Activated effector memory CD4-positive, alpha-beta T cell treated with Interleukin-2 at 50 U/mL for 16 hours (primary cell): Measurements from ENCODE around the gene ZBTB38.

Source experiments
- DNase-seq: peaks from one replicate; pipeline ENCODE4 v3.0.0-alpha.2; 2020

Gene ZBTB38

GRCh38 chr3:141388823-141389621, 20.7 kb downstream of the ZBTB38 start:
- DNase-seq = no peak

GRCh38 chr3:141389703-141390102, 21.4 kb downstream of the ZBTB38 start:
- DNase-seq = no peak

- no peak for DNase-seq
Measured at GRCh38 chr3:141390747-141391146, 22.4 kb downstream of the ZBTB38 start.

GRCh38 chr3:141391298-141391990, 23.1 kb downstream of the ZBTB38 start:
- DNase-seq = no peak

GRCh38 chr3:141391991-141392316, 23.6 kb downstream of the ZBTB38 start:
- no peak for DNase-seq

GRCh38 chr3:141392416-141392815, 24.1 kb downstream of the ZBTB38 start:
- no peak for DNase-seq

- no peak for DNase-seq
Measured at GRCh38 chr3:141392897-141393734, 24.8 kb downstream of the ZBTB38 start.

- no peak for DNase-seq
Measured at GRCh38 chr3:141393735-141394076, 25.4 kb downstream of the ZBTB38 start.

- DNase-seq = no peak
Measured at GRCh38 chr3:141394560-141394959, 26.3 kb downstream of the ZBTB38 start.

- no peak for DNase-seq
Measured at GRCh38 chr3:141395005-141395589, 26.8 kb downstream of the ZBTB38 start.

- DNase-seq = no peak
Measured at GRCh38 chr3:141397996-141398395, 29.7 kb downstream of the ZBTB38 start.

GRCh38 chr3:141399200-141399599, 30.9 kb downstream of the ZBTB38 start:
- DNase-seq = no peak

- no peak for DNase-seq
Measured at GRCh38 chr3:141400073-141400971, 32.0 kb downstream of the ZBTB38 start.

- DNase-seq = no peak
Measured at GRCh38 chr3:141401095-141401494, 32.8 kb downstream of the ZBTB38 start.

- peak; percentile 52 for DNase-seq
Measured at GRCh38 chr3:141401573-141402475, 33.5 kb downstream of the ZBTB38 start.

GRCh38 chr3:141402476-141403171, 34.3 kb downstream of the ZBTB38 start:
- DNase-seq = peak; percentile 48

- DNase-seq = no peak
Measured at GRCh38 chr3:141403576-141403975, 35.3 kb downstream of the ZBTB38 start.

GRCh38 chr3:141405025-141405424, 36.7 kb downstream of the ZBTB38 start:
- DNase-seq = no peak

- DNase-seq = no peak
Measured at GRCh38 chr3:141405591-141405990, 37.3 kb downstream of the ZBTB38 start.

GRCh38 chr3:141406265-141406664, 38.0 kb downstream of the ZBTB38 start:
- no peak for DNase-seq

GRCh38 chr3:141407047-141407446, 38.7 kb downstream of the ZBTB38 start:
- no peak for DNase-seq
